Globus pallidus (tissue), 1 donor: ENCODE results near the gene METTL27.
"Not testable (repeated sequence)": the region's sequence is repeated elsewhere in the genome, so short reads cannot be mapped to it uniquely, and the experiment has no call there.

ENCODE experiments used
- DNase-seq: peaks from one replicate; pipeline ENCODE4 v3.0.0-alpha.2; 2015; ENCODE audit warnings: low spot score

Gene METTL27

DNA sequence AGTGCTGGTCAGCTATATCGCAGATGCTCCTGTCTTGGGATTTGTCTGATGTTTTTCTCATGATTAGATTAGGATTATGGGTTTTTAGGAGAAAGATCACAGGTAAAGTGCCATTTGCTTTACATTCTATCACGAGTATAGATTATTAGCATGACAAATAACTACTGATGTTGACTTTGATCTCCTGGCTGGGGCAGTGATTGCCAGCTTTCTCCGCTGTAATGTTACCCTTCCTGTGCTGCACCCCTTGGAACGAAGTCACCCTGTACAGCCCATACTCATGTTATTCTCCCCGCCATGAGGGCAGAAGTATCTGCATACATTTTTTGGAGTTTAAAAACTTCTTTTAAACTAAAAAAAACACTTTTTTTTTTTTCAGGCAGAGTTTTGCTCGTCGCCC, 22.3 kb downstream of the METTL27 start:
- no peak for DNase-seq

DNA sequence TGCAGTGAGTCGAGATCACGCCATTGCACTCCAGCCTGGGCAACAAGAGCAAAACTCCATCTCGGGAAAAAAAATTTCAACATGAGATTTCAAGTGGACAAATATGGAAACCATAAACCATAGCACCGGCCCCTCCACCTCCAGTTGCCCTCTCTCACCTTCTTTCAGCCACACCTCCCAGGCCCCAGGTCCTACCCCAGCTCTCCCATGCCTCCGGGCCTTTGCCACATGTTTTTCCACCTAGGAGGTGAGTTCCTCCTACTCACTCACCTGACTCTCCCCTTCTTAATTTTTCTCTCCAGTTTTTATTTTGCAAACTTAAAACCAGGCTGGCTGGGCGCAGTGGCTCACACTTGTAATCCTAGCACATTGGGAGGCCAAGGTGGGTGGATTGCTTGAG, 25.2 kb downstream of the METTL27 start:
- DNase-seq, result no peak

DNA sequence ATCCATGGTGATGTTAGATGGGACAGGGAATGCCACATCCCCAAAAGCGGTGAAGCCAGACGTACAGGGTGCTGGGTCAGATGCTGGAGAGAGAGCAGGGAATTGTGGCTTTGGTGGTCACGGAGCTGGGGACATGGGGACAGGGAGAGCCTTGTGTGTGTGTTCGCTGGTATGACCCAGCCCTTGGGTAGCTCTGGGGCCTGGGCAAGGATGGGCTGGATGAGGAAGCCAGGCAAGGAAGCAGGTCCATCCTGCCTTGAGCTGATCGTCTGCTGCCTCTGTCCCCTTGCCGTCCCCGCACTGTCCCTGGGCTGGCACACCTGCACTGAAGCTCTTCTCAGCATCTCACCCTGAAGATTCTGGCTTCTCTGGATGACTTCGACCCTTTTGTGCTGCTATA, 26.9 kb downstream of the METTL27 start:
- no peak for DNase-seq

DNA sequence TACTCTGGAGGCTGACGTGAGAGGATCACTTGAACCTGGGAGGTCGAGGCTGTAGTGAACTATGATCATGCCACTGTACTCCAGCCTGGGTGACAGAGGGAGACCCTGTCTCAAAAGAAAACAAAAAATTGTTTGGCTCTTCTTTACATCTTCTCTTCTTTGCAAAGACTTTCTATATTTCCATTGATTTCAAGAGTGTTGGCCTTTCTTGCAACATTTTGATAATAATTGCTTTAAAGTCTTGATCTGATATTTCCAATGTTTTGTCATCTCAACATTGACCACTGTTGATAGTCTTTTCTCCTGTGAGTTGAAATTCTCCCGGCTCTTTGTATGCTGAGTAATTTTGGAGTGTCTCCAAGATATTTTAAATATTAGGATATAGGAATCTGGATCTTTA, 29.3 kb downstream of the METTL27 start:
- DNase-seq, result no peak

DNA sequence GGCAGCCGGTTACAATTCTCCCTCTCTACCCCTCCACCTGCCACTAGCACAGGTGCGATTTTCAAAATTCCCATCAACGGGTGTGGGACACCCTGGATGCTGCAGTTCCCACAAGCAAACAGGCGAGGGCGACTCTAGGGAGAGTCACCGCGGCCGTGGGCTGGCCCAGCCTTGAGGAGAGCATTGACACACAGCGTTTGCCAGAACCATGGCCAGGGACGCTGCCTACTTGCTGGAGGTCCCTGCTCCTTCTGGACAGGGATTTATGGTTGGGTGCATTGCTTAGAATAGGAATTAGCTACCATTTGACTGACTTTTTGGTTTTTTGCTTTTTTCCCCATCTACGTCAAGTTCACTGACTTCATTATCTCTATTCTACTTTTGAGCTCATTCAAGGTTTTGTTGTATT, 30.6 kb downstream of the METTL27 start:
- DNase-seq, result no peak

DNA sequence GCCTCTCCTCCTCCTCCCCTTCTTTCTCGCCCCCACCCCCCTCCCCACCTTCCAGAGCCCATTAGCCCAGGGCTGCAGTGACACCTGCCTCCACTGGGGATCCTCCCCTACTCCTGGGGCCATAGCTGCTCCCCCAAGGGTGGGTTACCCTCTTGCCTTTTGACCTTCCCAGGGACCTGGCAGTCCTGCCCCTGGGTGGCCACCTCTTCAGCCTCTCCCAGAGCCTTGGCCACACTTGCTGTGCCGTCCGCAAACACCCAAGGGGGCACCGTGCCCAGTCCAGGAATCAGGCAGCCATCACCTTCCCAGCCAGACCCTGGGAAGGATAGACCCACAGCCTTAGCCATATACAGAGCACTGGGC, 31.3 kb downstream of the METTL27 start:
- no peak for DNase-seq

DNA sequence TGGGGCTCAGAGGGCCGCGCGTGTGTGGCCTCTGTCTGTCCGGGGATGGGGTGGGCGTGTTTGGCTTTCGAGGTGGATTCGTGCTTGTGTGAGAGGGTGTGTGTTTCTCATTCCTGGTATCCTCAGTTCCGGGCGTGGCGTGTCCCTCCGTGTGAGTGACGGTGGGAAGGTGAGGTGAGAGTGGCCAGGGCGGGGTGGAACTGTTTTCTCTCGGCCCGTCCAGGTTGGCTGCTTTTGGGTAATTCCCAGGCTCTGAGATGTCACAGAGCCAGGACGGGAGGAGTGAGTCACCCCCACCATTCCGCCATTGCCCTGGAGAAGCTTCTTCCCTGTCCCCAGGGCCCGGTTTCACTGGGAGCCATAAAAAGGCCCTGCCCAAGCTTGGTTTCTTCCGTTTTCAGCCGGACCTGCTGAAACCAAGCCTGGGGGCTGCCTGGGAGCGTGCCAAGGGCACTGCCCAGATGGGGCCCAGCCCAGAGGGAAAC, 32.8 kb downstream of the METTL27 start:
- DNase-seq, result no peak

DNA sequence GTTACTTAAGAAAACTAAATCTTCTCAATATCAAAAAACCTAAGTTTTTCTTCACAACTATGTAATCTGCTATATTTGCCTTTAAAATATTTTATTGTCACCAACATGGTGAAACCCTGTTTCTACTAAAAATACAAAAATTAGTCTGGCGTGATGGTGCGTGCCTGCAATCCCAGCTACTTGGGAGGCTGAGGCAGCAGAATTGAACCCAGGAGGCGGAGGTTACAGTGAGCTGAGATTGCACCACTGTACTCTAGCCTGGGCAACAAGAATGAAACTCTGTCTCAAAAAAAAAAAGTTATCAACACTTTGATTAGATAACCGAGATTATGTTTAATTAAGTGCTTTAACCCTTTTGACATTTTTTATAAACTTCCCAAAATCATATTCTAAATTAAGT, 39.9 kb downstream of the METTL27 start:
- no peak for DNase-seq

DNA sequence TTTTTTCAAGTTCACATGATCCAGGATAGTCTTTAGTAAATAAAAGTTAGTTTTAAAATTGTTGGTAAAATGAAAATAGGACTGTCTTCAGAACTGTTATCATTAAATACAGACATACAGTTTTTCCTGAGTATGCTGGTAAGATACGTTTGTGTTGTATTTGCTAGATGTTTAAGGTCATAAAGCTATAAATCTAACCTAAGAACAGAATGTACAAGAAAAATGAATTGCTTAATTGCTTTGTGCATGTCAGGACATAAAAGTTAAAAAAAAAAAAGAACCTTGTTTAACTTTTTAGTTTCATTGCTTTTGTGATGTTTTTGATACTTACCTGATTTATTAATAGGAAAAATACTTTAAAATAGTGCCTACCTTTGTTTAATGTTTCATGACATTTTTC, 40.7 kb downstream of the METTL27 start:
- DNase-seq, result no peak

DNA sequence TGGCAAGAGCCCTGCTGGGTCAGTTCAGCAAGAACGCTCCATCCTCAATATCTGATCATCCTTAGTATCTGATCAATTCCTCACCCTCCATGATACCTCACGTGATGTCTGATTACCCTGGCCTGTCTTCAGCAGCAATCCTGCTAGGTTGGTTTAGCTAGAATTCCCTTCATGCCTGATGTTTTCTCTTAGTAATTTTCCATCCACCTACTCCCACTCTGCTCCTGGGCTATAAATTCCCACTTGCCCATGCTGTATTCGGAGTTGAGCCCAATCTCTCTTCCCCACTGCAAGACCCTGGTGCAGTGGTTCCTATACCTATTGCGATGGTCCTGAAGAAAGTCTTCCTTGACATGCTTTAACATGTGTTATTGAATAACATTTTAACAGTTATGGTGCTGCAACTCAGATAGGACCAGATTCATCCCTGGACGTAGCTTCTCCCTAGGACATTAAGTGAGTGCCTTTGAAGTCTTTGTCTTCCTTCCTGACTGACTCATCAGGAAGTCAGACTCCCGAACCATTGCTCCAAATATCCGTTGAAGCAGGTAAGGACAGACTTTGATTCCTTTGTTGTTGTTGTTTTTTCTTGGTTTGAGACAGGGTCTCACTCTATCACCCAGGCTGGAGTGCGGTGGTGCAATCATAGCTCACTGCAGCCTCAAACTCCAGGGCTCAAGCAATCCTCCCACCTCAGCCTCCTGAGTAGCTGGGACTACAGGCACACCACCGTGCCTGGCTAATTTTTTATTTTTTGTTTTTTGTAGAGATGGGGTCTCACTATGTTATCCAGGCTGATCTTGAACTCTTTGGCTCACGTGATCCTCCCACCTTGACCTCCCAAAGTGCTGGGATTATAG, 42.8 kb downstream of the METTL27 start:
- no peak for DNase-seq

DNA sequence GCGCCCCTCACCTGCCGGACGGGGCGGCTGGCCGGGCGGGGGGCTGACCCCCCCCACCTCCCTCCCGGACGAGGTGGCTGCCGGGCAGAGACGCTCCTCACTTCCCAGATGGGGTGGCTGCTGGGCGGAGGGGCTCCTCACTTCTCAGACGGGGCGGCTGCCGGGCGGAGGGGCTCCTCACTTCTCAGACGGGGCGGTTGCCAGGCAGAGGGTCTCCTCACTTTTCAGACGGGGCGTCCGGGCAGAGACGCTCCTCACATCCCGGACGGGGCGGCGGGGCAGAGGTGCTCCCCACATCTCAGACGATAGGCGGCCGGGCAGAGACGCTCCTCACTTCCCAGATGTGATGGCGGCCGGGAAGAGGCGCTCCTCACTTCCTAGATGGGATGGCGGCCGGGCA, 45.1 kb downstream of the METTL27 start:
- DNase-seq, result not testable (repeated sequence)

DNA sequence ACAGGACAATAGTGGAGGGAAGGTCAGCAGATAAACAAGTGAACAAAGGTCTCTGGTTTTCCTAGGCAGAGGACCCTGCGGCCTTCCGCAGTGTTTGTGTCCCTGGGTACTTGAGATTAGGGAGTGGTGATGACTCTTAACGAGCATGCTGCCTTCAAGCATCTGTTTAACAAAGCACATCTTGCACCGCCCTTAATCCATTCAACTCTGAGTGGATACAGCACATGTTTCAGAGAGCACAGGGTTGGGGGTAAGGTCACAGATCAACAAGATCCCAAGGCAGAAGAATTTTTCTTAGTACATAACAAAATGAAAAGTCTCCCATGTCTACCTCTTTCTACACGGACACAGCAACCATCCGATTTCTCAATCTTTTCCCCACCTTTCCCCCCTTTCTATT, 45.7 kb downstream of the METTL27 start:
- DNase-seq, result not testable (repeated sequence)

DNA sequence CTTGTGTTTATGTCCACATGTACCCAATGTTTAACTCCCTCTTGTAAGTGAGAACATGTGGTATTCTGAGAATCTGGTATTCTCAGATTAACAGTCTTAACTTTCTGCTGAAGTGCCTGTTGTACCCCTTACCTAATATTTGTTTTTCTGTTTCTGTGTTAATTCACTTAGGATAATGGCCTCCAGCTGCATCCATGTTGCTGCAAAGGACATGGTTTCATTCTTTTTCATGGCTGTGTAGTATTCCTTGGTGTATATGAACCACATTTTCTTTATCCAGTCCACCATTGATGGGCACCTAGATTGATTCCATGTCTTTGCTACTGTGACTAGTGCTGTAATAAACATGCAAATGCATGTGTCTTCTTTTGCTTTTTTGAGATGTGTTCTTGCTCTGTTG, 47.1 kb downstream of the METTL27 start:
- not testable (repeated sequence) for DNase-seq

DNA sequence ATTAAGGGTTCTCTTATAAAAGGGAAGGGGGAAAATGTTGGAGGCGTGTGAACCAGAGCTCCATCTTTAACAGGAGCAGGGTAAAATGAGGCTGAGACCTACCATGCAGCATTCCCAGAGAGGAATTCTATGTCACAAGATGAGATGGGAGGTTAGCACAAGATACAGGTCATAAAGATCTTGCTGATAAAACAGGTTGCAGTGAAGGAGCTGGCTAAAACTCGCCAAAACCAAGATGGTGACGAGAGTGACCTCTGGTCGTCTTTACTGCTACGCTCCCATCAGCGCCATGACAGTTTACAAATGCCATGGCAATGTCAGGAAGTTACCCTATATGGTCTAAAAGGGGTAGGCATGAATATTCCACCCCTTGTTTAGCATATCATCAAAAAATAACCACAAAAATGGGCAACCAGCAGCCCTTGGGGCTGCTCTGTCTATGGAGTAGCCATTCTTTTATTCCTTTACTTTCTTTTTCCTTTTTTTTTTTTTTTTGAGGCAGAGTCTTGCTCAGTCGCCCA, 51.1 kb downstream of the METTL27 start:
- DNase-seq, result not testable (repeated sequence)

DNA sequence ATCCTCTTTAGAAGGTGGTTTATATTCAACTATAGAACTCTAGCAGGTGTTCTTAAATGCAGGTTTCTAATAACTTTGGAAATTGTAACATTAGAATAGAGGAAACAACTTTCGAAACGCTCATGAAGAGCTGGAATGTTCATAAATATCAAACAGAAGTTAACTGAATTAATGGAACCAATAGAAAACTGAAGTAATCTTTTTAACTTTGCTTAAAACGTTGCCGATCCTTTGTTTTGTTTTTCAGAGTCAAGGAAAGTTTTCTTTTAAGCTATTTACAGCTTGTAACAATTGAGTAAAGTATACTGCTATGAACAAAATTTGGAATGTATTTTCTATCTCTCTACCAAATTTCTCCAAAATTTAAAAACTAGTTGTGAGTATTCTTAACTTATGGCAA, 53.3 kb downstream of the METTL27 start:
- no peak for DNase-seq

DNA sequence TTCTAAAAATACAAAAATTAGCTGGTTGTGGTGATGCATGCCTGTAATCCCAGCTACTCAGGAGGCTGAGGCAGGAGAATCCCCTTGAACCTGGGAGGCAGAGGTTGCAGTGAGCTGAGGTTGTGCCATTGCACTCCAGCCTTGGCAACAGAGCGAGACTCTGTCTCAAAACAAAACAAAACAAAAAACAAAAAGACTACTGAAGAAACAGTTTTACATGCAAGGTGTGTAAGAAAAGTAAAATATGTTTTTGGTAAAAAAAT, 54.6 kb downstream of the METTL27 start:
- not testable (repeated sequence) for DNase-seq

DNA sequence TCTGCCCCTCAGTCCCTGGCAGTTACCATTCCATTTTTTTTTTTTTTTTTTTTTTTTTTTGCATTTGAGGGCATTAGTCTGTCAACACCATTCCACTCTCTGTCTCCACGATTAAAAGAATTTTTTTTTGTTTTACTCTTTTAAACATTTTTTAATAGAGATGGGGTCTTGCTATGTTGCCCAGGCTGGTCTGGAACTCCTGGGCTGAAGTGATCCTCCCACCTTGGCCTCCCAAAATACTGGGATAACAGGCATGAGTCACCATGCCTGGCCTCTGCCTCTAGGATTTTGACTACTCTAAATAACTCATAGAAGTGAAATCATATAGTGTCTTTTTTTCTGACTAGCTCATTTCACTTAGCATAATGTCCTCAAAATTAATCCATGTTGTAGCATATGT, 55.7 kb downstream of the METTL27 start:
- DNase-seq, result no peak
